Motor neuron (in vitro differentiated cells): ENCODE results near the gene GTF3C2. TPM values are rescaled to one million over a fixed set of nuclear protein-coding genes. Genes with fewer than 3 reads are reported as not detected.

Experiments used
- ATAC-seq, 8 experiments: fragments of 200-7000 bp; cut with Tn5 transposase; replicated peaks in 6 of 8; 2 replicates each; pipeline ENCODE4 v1.8.0; 2021; ENCODE audit warnings: mild to moderate bottlenecking in 8 of 8, moderate library complexity in 8 of 8
- H3K27ac ChIP-seq, 2 donors: fragments of 250-450 bp; sonication (Bioruptor Pico); 2 replicates each; pipeline ENCODE4 v1.9.0; 2021; ENCODE audit warnings: antibody characterized with exemption in 2 of 2, mild to moderate bottlenecking in 2 of 2, moderate library complexity in 1 of 2
- H3K4me1 ChIP-seq, 2 donors: fragments of 250-450 bp; sonication (Bioruptor Pico); replicated peaks in 1 of 2; 2 replicates each; pipeline ENCODE4 v1.6.1; 2021; ENCODE audit warnings: antibody characterized with exemption in 2 of 2, mild to moderate bottlenecking in 2 of 2, moderate library complexity in 1 of 2
- H3K4me3 ChIP-seq, 5 donors: fragments of 250-450 bp; sonication (Bioruptor Pico); 2 replicates each; pipeline ENCODE4 v1.9.0; 2021; ENCODE audit warnings: antibody characterized with exemption in 5 of 5, mild to moderate bottlenecking in 5 of 5, moderate library complexity in 4 of 5
- WGBS, 10 experiments: fragments of 450-650 bp; shearing (Covaris generic); methylation state at CpG; one replicate each; pipeline ENCODE4 v1.0.0; 2022; 5-methylcytosine and 5-hydroxymethylcytosine counted together
- in situ Hi-C, 9 experiments: fragments of 400-800 bp; cut with MboI; loops; one replicate each; pipeline ENCODE4 v1.15.0; 2021; ENCODE audit warnings: low sequenced_read_pairs in 9 of 9, low pct_unique_long_range_greater_than_20kb in 2 of 9; ENCODE audit not compliant: unreplicated experiment in 9 of 9
- total RNA-seq, 8 experiments: library from RNA; unstranded; fragments of 300-600 nt; gene quantifications; 2 replicates each; pipeline versions ENCODE4 v1.2.3 to v1.2.4, GENCODE V29; 2022

Gene GTF3C2
- total RNA-seq, 8 experiments from 2014 or later: 19.6 to 80.8 (median 33.0) TPM

GRCh38 chr2:27278010-27278409 lies 78.6 kb downstream of the GTF3C2 start:
- in situ Hi-C loops: loop anchor here in 5 of 9 experiments (25.0 kb wide), 2 partner anchors 166 to 316 kb away; partner anchors contain the start of genes ABHD1 (in 3 of the 5), CGREF1 (in 3 of the 5) and MAPRE3 (in 3 of the 5)
- H3K4me1 ChIP-seq: peaks cover 8 to 9% of the 10 kb centered on the region in 2 donors
- WGBS, 10 experiments: 20 to 83% (median 33%) methylated on average over 1 of the region's 1 CpG; no CpG with 5 or more reads in 5 of the 10 experiments
- no peak for ATAC-seq
- H3K4me3 ChIP-seq: no peak overlapping the region
- no peak overlapping the region for H3K27ac ChIP-seq

Other genes starting within 250 kb of the GTF3C2 start
- 10 to 100 TPM in 3 of 8 experiments, 1 to 10 TPM in 5; 4.4 to 27.3 (median 9.8) TPM for gene CGREF1, start 237.6 kb downstream of the GTF3C2 start, total RNA-seq
- gene ABHD1, start 232.9 kb downstream of the GTF3C2 start, total RNA-seq: 1 to 10 TPM in 6 of 8 experiments, under 1 TPM in 1, not detected in 1; 0.94 to 2.9 (median 1.7) TPM
- gene PREB, start 222.1 kb downstream of the GTF3C2 start, total RNA-seq: 10 to 100 TPM; 22.9 to 41.5 (median 38.2) TPM
- gene PRR30, start 217.4 kb downstream of the GTF3C2 start, total RNA-seq: 1 to 10 TPM in 1 of 8 experiments, under 1 TPM in 5, not detected in 2; 0.11 to 1.5 (median 0.32) TPM
- under 1 TPM in 6 of 8 experiments, not detected in 2; 0.09 to 0.66 (median 0.23) TPM for gene TCF23, start 207.8 kb downstream of the GTF3C2 start, total RNA-seq
- gene ATRAID, start 144.7 kb downstream of the GTF3C2 start, total RNA-seq: 100 to 1,000 TPM in 6 of 8 experiments, 10 to 100 TPM in 2; 77.0 to 252 (median 123) TPM
- gene SLC5A6, start 144.5 kb downstream of the GTF3C2 start, total RNA-seq: 10 to 100 TPM; 16.0 to 59.5 (median 33.7) TPM
- gene CAD, start 139.4 kb downstream of the GTF3C2 start, total RNA-seq: 10 to 100 TPM; 20.5 to 72.3 (median 31.5) TPM
- gene SLC30A3, start 93.7 kb downstream of the GTF3C2 start, total RNA-seq: 1 to 10 TPM in 1 of 8 experiments, under 1 TPM in 7; 0.27 to 1.6 (median 0.61) TPM
- not detected for gene DNAJC5G, start 81.3 kb downstream of the GTF3C2 start, total RNA-seq
- gene TRIM54, start 74.3 kb downstream of the GTF3C2 start, total RNA-seq: under 1 TPM in 7 of 8 experiments, not detected in 1; 0.25 to 1.00 (median 0.38) TPM
- 1 to 10 TPM in 5 of 8 experiments, under 1 TPM in 2, not detected in 1; 0.61 to 3.5 (median 1.4) TPM for gene UCN, start 48.3 kb downstream of the GTF3C2 start, total RNA-seq
- 100 to 1,000 TPM in 1 of 8 experiments, 10 to 100 TPM in 7; 36.7 to 141 (median 68.9) TPM for gene MPV17, start 33.7 kb downstream of the GTF3C2 start, total RNA-seq
- 10 to 100 TPM; 24.0 to 51.7 (median 34.6) TPM for gene EIF2B4, start 13.6 kb upstream of the GTF3C2 start, total RNA-seq
- 100 to 1,000 TPM in 2 of 8 experiments, 10 to 100 TPM in 6; 46.1 to 142 (median 83.7) TPM for gene SNX17, start 13.9 kb upstream of the GTF3C2 start, total RNA-seq
- gene ZNF513, start 24.0 kb upstream of the GTF3C2 start, total RNA-seq: 10 to 100 TPM; 12.7 to 22.5 (median 18.6) TPM
- gene PPM1G, start 52.8 kb upstream of the GTF3C2 start, total RNA-seq: 100 to 1,000 TPM in 2 of 8 experiments, 10 to 100 TPM in 6; 58.0 to 119 (median 77.6) TPM
- gene NRBP1, start 71.9 kb upstream of the GTF3C2 start, total RNA-seq: 100 to 1,000 TPM in 1 of 8 experiments, 10 to 100 TPM in 7; 48.8 to 108 (median 77.5) TPM
- gene KRTCAP3, start 85.6 kb upstream of the GTF3C2 start, total RNA-seq: 1 to 10 TPM in 6 of 8 experiments, under 1 TPM in 1, not detected in 1; 0.54 to 3.2 (median 1.7) TPM
- 10 to 100 TPM; 16.8 to 44.0 (median 24.7) TPM for gene IFT172, start 133.0 kb upstream of the GTF3C2 start, total RNA-seq
- 10 to 100 TPM in 1 of 8 experiments, 1 to 10 TPM in 7; 2.8 to 74.2 (median 6.8) TPM for gene FNDC4, start 138.4 kb upstream of the GTF3C2 start, total RNA-seq
- gene GCKR, start 140.1 kb upstream of the GTF3C2 start, total RNA-seq: 1 to 10 TPM in 2 of 8 experiments, under 1 TPM in 5, not detected in 1; 0.16 to 2.4 (median 0.66) TPM
- gene ZNF512, start 226.3 kb upstream of the GTF3C2 start, total RNA-seq: 10 to 100 TPM; 15.7 to 67.2 (median 51.4) TPM